GM21367 (cell line): ENCODE measurements around the gene NDUFAF5.

Experiments used
- ATAC-seq: cut with Tn5 transposase; IDR thresholded peaks from one replicate; pipeline ENCODE4 v1.9.1; 2021; ENCODE audit not compliant: unreplicated experiment

NDUFAF5 gene

GRCh38 chr20:13775867-13776266 is 9.0 kb upstream of the NDUFAF5 start:
- ATAC-seq: no peak

GRCh38 chr20:13777171-13777601 is 7.6 kb upstream of the NDUFAF5 start:
- ATAC-seq: no peak

- ATAC-seq: no peak
These were observed 6.0 kb upstream of the NDUFAF5 start for GRCh38 chr20:13778827-13779226.

- no peak for ATAC-seq
These were observed 1.3 kb upstream of the NDUFAF5 start for GRCh38 chr20:13783528-13783927.

DNA sequence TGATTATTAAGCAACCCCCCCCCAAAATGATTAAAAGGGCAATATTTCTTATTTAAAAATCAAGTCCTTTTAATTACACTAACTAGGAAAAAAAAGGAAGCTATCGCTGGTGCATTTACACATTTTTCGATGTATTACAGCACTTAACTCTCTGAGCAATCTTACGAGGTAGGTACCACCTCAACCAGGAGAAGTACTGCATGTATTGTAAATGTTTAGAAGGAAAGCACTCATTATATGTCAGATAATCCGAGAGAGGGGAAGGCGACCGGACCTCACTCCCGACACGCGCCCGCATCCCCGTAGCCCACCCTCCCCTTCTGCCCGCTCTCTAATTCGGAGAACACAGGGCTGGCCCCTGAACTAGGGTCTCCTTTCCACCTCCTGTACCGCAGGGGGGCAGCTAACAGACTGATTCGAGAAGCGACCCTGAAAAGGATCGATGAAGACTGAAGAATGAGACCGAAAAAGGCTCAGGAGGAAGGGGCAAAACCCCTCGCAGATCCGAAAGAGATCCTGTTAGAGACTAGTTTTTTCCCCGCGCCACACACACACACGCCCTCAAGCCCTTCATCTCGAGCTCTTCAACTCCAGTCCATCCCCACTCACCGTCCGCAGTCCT is 446 bp upstream of the NDUFAF5 start:
- peak; percentile 2 for ATAC-seq

DNA sequence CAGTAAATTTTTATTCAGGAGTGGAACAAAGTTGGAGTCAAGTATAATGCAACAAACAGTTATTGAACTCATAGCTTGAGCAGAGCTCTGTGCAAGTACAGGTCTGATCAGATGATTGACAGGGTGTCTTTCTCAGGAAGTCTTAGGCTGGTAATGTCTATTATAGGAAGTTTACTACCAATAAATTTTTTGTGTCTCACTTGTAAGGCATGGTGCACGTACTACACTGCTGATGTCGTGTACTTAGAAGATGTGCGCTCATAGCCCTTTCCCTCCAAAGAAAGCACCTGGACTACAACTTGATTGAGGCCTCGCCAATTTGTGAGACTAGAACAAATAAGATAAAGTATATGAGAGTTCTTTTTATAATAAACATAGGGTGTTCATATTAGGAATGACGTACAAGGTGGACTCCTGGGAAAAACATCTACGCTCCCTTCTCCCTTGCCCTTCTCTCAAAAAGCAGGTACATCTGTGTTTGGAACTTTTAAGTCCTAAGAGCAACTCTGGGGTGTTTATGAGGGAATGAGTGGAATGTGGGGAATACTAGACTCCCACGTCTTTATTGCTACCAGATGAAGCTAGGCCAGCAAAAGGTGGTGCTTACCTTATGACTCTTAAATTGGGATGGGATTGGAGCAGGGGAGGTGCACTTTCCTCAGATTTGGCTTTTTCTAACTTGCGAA is 1.5 kb downstream of the NDUFAF5 start:
- ATAC-seq: no peak

DNA sequence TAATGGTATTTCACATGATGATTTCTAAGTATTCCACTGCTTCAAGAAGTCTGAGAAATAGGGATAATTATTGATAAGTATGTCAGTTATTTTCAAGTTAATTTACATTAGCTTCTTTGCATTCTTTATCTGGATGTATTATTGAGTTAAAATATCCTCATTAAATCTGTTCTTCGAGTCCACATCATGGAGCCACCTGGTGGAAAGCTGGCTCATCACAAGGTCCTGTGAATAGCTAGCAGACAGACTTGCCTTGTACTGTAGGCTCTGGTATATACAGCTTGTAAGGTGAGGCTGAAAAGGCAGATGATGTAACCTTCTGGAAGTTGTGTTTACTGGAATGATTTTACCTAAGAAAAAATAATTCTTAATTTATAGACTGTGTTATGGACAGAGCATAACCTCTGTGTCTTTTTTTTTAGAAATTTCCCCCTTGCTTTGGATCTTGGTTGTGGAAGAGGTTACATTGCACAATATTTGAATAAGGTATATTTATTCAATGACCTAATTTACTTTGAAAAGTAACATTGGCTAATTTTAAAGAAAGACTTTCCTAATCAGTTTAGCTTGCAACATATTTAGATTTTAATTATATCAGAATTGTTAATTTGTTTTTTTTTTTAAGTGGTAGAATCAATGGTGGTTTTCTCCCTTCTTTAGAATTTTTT is 3.5 kb downstream of the NDUFAF5 start:
- ATAC-seq: peak; percentile 46

DNA sequence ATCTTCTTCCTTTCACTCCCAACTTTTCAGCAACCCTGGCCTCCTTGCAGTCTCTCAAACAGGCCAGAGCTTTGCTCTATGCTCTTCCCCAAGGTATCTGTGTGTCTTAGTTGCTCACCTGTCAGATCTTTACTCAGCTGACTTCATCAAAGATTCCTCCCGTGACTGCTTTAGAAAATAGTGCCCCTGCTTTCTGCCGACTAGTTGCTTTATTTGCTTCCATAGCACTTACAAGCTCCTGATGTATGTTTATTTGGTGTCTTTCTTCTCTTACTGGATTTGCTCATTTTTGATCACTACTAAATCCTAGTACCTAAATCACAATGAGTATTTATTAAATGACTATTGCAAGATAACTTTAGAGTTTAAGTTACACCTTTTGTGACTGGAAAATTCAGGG is 5.9 kb downstream of the NDUFAF5 start:
- no peak for ATAC-seq

DNA sequence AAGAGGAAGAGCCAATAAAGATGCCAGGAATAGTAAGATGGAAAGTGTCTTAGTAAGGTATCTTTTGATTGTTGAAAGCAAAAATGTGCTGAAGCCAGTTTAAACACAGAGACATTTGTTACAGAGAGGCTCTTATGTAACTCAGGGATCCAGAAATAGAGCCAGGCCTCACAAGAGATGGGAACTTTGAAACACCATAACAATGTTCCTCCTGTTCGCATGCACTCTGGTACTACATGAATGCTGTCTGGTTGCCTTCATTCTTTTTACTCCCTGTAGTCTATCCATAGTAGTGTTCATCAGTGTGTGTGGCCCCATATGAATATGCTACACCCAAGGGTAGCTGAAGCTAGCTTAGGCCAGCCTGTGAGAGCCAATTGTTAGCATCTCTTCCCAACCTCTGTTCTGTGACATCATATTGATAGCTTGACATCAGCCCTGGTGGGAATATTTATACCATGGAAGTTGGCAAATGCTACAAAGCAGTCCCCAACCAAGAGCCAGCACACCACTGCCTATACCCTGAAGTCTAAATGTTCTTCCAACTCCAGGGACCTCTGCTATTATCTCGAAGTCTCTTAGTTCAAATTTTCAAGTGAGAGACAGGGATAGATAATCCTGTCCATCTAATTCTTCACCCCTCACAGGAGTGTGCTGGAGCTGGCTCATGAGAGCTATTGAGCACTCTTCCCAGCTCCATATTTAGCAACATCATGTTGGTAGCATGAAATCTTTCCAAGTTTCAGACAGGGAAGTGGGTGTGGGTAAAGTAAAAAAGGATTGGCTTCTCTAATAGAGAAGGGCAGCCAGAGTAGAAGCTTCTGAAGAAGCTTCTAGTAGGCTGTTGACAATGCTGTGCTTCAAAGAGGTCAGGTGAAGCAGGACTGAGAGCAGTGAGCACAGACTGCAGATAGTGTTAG is 7.0 kb downstream of the NDUFAF5 start:
- ATAC-seq: no peak

DNA sequence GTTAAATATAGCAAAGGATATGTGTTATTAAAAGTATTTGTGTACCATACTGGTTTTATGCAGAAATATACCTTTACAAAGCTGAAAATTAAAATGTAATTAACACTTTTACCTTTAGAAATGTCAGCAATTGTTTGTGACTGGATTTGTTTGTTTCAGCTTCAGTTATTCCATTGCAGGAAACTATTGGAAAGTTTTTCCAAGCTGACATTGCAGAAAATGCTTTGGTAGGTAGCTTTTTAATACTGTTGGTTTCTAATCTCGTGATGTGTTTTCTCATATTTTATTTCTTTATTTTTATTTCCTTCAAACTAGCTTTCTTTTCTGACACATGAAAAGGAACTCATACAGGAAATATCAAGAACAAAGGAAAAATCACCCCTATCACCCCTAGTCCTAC is 8.2 kb downstream of the NDUFAF5 start:
- no peak for ATAC-seq

DNA sequence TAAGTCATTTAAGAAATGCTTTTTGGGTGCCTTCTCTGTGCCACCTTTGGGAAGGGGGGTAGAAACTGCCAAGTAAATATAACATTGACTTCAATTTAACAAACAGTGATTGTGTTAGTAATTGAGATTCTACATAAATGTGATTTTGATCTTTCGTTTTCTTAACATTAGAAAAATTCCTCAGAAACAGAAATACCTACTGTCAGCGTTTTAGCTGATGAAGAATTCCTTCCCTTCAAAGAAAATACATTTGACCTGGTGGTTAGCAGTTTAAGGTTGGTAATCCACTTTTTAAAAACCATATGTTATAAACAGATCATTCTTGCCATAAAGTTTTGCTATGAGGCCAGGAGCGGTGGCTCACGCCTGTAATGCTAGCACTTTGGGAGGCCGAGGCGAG is 9.8 kb downstream of the NDUFAF5 start:
- ATAC-seq: no peak

DNA sequence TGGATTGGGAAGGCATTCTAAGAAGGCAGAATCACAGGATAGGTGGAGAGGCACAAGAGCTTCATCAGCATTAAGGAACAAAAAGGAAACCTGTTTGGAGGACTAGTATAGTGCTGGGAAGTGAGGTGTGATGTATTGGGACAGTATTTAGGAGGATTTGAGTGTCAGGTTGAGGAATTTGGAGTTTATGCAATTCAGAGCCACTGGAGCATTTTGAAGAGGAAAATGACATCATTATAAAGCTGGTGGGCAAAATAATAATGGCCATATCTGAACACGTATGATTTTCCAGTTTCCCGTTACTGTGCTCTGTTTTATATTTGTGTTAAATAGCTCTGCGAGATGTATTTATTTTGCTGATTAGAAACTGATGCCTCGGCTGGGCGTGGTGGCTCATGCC is 14.2 kb downstream of the NDUFAF5 start:
- no peak for ATAC-seq

DNA sequence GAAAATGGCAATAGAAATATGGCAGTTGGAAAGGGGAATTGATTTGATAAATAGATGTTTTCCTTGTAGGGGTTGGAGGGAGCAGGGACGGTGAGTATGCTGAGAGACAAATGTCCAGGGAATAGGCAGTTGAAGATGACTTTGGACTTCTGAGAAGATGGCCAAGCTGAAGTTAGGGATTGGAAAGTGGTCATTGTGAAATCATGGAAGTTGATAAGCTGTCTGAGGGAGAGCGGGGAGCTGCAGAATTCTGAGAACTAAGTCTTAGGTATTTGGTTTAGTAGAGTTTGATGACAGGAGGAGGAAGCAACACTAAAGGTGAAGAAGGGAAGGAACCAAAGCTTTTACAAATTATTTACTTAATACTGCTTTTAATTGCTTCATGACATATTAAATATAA is 15.1 kb downstream of the NDUFAF5 start:
- no peak for ATAC-seq

GRCh38 chr20:13800728-13801134 is 15.9 kb downstream of the NDUFAF5 start:
- no peak for ATAC-seq

DNA sequence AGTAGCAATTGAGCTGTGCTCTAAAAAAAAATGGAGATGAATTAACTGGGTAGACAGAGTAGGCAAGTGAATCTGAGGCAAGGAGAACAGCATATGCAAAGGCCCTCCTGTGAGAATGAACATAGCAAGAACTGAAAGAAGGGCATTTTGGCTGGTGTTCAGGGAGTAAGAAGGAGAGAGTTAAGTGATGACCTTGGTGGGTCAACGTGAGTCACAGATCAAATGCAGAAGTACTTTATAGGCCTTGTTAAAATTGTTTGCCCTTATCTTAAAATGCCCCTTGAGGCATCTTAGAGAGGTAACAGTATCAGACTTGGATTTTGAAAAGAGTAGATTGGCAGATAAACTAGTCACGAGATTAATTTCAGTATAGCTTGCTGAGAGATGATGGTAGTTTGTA is 24.5 kb downstream of the NDUFAF5 start:
- ATAC-seq: no peak

- no peak for ATAC-seq
These were observed 25.0 kb downstream of the NDUFAF5 start for GRCh38 chr20:13809855-13810254.

GRCh38 chr20:13810446-13810845 is 25.6 kb downstream of the NDUFAF5 start:
- ATAC-seq: no peak

GRCh38 chr20:13813910-13814309 is 29.1 kb downstream of the NDUFAF5 start:
- no peak for ATAC-seq

- no peak for ATAC-seq
These were observed 29.8 kb downstream of the NDUFAF5 start for GRCh38 chr20:13814672-13815071.

- ATAC-seq: no peak
These were observed 31.9 kb downstream of the NDUFAF5 start for GRCh38 chr20:13816757-13817156.

DNA sequence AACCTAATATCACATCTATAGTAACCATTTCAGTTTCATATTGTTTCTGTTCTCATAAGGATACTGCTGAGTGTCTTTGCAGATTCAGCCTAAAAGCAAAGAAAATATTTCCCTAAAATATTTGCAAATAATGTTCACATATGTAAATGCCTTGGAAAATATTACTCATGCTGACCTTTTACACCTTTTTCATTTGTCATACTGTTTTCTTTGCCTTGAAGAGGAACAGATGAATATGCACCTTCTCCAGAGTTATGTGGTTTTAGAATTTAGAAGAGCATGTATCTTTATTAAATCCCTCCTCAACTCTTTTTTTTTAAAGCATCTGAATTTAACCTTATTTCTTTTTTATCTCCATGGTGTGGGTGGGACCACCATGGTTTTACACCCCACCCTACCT is 32.5 kb downstream of the NDUFAF5 start:
- ATAC-seq: no peak
